ENCODE results near the gene C1GALT1. TPM values are rescaled to one million over a fixed set of nuclear protein-coding genes. Genes with fewer than 3 reads are reported as not detected.

Gene C1GALT1
- total and polyA plus RNA-seq, 2 donors (not counting 3 experiments of a cell fraction or from before 2014, with no cell fraction given) = 18.3 to 31.1 TPM

GRCh38 chr7:7164591-7164990, 17.8 kb upstream of the C1GALT1 start:
- TF ChIP-seq MAX (IDR thresholded peaks at IDR 0.05; ENCODE audit: insufficient read depth, insufficient read length) = no peak
- TF ChIP-seq POLR2A (IDR thresholded peaks at IDR 0.05; ENCODE audit: low read depth, low read length) = no peak
- TF ChIP-seq GATA2 (IDR thresholded peaks at IDR 0.05; ENCODE audit: insufficient read depth, insufficient read length, low read depth, low read length) = no peak
- TF ChIP-seq EZH2 (IDR thresholded peaks at IDR 0.05; ENCODE audit: borderline replicate concordance, low read depth, low read length, severe bottlenecking) = no peak
- no peak for TF ChIP-seq MYC (IDR thresholded peaks at IDR 0.05; ENCODE audit: low read depth, low read length)
- no peak for TF ChIP-seq JUN (IDR thresholded peaks at IDR 0.05; ENCODE audit: borderline replicate concordance, insufficient read depth, insufficient read length, low read depth)
- no peak for TF ChIP-seq FOS (IDR thresholded peaks at IDR 0.05; ENCODE audit: borderline replicate concordance, insufficient read depth, low read length)
- TF ChIP-seq CTCF (IDR thresholded peaks at IDR 0.05; ENCODE audit: extremely low read depth in 1 of 2, insufficient read depth in 1 of 2, low read depth in 1 of 2, low read length in 2 of 2) = no peak
- no peak for TF ChIP-seq POLR2AphosphoS5 (IDR thresholded peaks at IDR 0.05; ENCODE audit: insufficient read depth, low read depth, low read length)
- POLR2A ChIA-PET = no interaction called here
- Histone ChIP-seq H3K4me2 (ENCODE audit: insufficient read depth, low read length) (no peak overlapping the region), H3K4me3 (replicated peaks in 1 of 3; ENCODE audit: insufficient read depth in 1 of 3, low read depth in 1 of 3, low read length in 3 of 3) (no peak overlapping the region), H3K27ac (ENCODE audit: insufficient read depth, low read depth, low read length) (no peak overlapping the region), H4K20me1 (replicated peaks; ENCODE audit: control insufficient read depth, extremely low read depth, insufficient read depth, low read length) (no peaks in the 10 kb centered on the region), H3K9me3 (replicated peaks; ENCODE audit: control insufficient read depth, insufficient read depth, low read length) (no peaks in the 10 kb centered on the region), H3K4me1 (ENCODE audit: control insufficient read depth, extremely low read depth, insufficient read depth, low read length) (no peaks in the 10 kb centered on the region), H3K36me3 (ENCODE audit: control insufficient read depth in 2 of 2, extremely low read depth in 1 of 2, insufficient read depth in 2 of 2, low read length in 2 of 2) (no peaks in the 10 kb centered on the region), H3K9ac (replicated peaks; ENCODE audit: extremely low read depth, insufficient read depth, low read length) (no peak overlapping the region), H2AFZ (ENCODE audit: low read depth, low read length) (no peak overlapping the region), H3K79me2 (ENCODE audit: control insufficient read depth, insufficient read depth, low read length) (no peaks in the 10 kb centered on the region), H3K27me3 (ENCODE audit: control insufficient read depth in 2 of 2, insufficient read depth in 2 of 2, low read length in 2 of 2) (no peaks in the 10 kb centered on the region), H3K9me1 (replicated peaks; ENCODE audit: control insufficient read depth, extremely low read depth, insufficient read depth, low read length) (no peaks in the 10 kb centered on the region)
- no TSS peak for BruUV-seq (replicated peaks)
- intact Hi-C loops (cut with micrococcal nuclease) = no loop called here
- DNase-seq (ENCODE audit: low read depth, low spot score) (no peak), FAIRE-seq (no peak)
- dilution Hi-C loops (cut with MboI; ENCODE audit: extremely low pct_ligation_motif_present, low sequenced_read_pairs) = no loop called here
- CTCF ChIA-PET = interaction anchor here (1.8 kb wide), 1 partner anchor 61 kb away, joined by 5 read pairs; no protein-coding TSS in a partner anchor

Measured in endothelial cell of umbilical vein (primary cell).